WTC11 (cell line): ENCODE data around the gene SEMA4D. TPM values are rescaled to one million over a fixed set of nuclear protein-coding genes. Genes with fewer than 3 reads are reported as not detected.

Source experiments
- ATAC-seq: fragments of 200-7000 bp; cut with Tn5 transposase; 2 replicates; pipeline ENCODE4 v1.10.0; 2021; ENCODE audit warnings: mild to moderate bottlenecking, moderate library complexity
- CTCF ChIA-PET: fragments of 300-600 bp; sonication (Branson Sonifier 250); formaldehyde crosslinking; loops from one replicate; lab custom pipeline; 2021; ENCODE audit warnings: antibody characterized with exemption; lab: Charles Lee
- POLR2A ChIA-PET: fragments of 350-600 bp; sonication (Branson Sonifier 250); formaldehyde crosslinking; loops from one replicate; lab custom pipeline; 2021; ENCODE audit warnings: antibody characterized with exemption; lab: Charles Lee
- DNase-seq: peaks from one replicate; pipeline ENCODE4 v3.0.0; 2021; ENCODE audit warnings: low spot score
- H3K27ac Mint-ChIP-seq: 2 replicates; pipeline ENCODE4 v1.8.0; 2021; ENCODE audit warnings: mixed read lengths
- H3K27me3 Mint-ChIP-seq: 2 replicates; pipeline ENCODE4 v1.8.0; 2021; ENCODE audit warnings: low read depth, mild to moderate bottlenecking, moderate library complexity, mixed read lengths
- H3K36me3 Mint-ChIP-seq: 2 replicates; pipeline ENCODE4 v1.8.0; 2021; ENCODE audit warnings: mixed read lengths
- H3K4me1 Mint-ChIP-seq: 2 replicates; pipeline ENCODE4 v1.8.0; 2022; ENCODE audit warnings: mixed read lengths
- H3K4me3 Mint-ChIP-seq: 2 replicates; pipeline ENCODE4 v1.8.0; 2021; ENCODE audit warnings: mild to moderate bottlenecking, moderate library complexity, mixed read lengths
- H3K9me3 Mint-ChIP-seq: 2 replicates; pipeline ENCODE4 v1.8.0; 2021; ENCODE audit warnings: mixed read lengths
- AR ChIP-seq: fragments of 250-450 bp; sonication (Bioruptor Pico); IDR thresholded peaks from 2 replicates; pipeline ENCODE4 v1.9.0; 2021; ENCODE audit warnings: mild to moderate bottlenecking
- ATF3 ChIP-seq: sonication (generic); formaldehyde crosslinking; conservative IDR thresholded peaks from 2 replicates; pipeline ENCODE4 v1.8.1; 2022; ENCODE audit warnings: mild to moderate bottlenecking, missing genetic modification reagents
- CTCF ChIP-seq: fragments of 200-600 bp; IDR thresholded peaks from 2 replicates; pipeline ENCODE4 v1.8.0; 2022; ENCODE audit warnings: antibody characterized with exemption
- ELF4 ChIP-seq: sonication (generic); formaldehyde crosslinking; IDR thresholded peaks from 2 replicates; pipeline ENCODE4 v1.8.1; 2022; ENCODE audit warnings: low read depth, mild to moderate bottlenecking, moderate library complexity, missing genetic modification reagents
- FOXP4 ChIP-seq: sonication (generic); formaldehyde crosslinking; IDR thresholded peaks from 2 replicates; pipeline ENCODE4 v1.8.0; 2022; ENCODE audit warnings: mild to moderate bottlenecking, missing genetic modification reagents
- JAZF1 ChIP-seq: fragments of 250-450 bp; sonication (Bioruptor Pico); IDR thresholded peaks from 2 replicates; pipeline ENCODE4 v1.9.0; 2021; ENCODE audit warnings: moderate library complexity, mild to moderate bottlenecking, inconsistent platforms
- JUN ChIP-seq: sonication (generic); formaldehyde crosslinking; IDR thresholded peaks from 2 replicates; pipeline ENCODE4 v1.8.0; 2023; ENCODE audit warnings: mild to moderate bottlenecking, missing genetic modification reagents
- MAX ChIP-seq: sonication (generic); formaldehyde crosslinking; IDR thresholded peaks from 2 replicates; pipeline ENCODE4 v1.8.0; 2022; ENCODE audit warnings: mild to moderate bottlenecking, missing genetic modification reagents
- MLX ChIP-seq: sonication (generic); formaldehyde crosslinking; IDR thresholded peaks from 2 replicates; pipeline ENCODE4 v1.8.1; 2023; ENCODE audit warnings: mild to moderate bottlenecking, missing genetic modification reagents, moderate library complexity
- NR2C2 ChIP-seq: sonication (generic); formaldehyde crosslinking; IDR thresholded peaks from 2 replicates; pipeline ENCODE4 v1.8.0; 2022; ENCODE audit warnings: mild to moderate bottlenecking, missing genetic modification reagents
- NR3C1 ChIP-seq: sonication (generic); formaldehyde crosslinking; conservative IDR thresholded peaks from 2 replicates; pipeline ENCODE4 v1.8.1; 2023; ENCODE audit warnings: low read depth, mild to moderate bottlenecking, missing genetic modification reagents
- RELA ChIP-seq: sonication (generic); formaldehyde crosslinking; IDR thresholded peaks from 2 replicates; pipeline ENCODE4 v1.8.1; 2022; ENCODE audit warnings: missing genetic modification reagents, mild to moderate bottlenecking, borderline replicate concordance
- SMAD3 ChIP-seq: sonication (generic); formaldehyde crosslinking; IDR thresholded peaks from 2 replicates; pipeline ENCODE4 v1.8.0; 2022; ENCODE audit warnings: missing genetic modification reagents, mild to moderate bottlenecking, borderline replicate concordance
- SMAD4 ChIP-seq: sonication (generic); formaldehyde crosslinking; IDR thresholded peaks from 2 replicates; pipeline ENCODE4 v1.8.0; 2022; ENCODE audit warnings: mild to moderate bottlenecking, missing genetic modification reagents
- TCF7 ChIP-seq: sonication (generic); formaldehyde crosslinking; IDR thresholded peaks from 2 replicates; pipeline ENCODE4 v1.8.0; 2022; ENCODE audit warnings: mild to moderate bottlenecking, low read depth, missing genetic modification reagents, moderate library complexity
- USF1 ChIP-seq: sonication (generic); formaldehyde crosslinking; IDR thresholded peaks from 2 replicates; pipeline ENCODE4 v1.8.0; 2022; ENCODE audit warnings: mild to moderate bottlenecking, missing genetic modification reagents
- USF2 ChIP-seq: sonication (generic); formaldehyde crosslinking; IDR thresholded peaks from 2 replicates; pipeline ENCODE4 v1.8.1; 2023; ENCODE audit warnings: mild to moderate bottlenecking, missing genetic modification reagents, moderate library complexity
- ZNF263 ChIP-seq: sonication (generic); formaldehyde crosslinking; IDR thresholded peaks from 2 replicates; pipeline ENCODE4 v1.8.1; 2022; ENCODE audit warnings: low read depth, mild to moderate bottlenecking, moderate library complexity, missing genetic modification reagents
- ZNF396 ChIP-seq: fragments of 250-450 bp; sonication (Bioruptor Pico); IDR thresholded peaks from 2 replicates; pipeline ENCODE4 v1.8.0; 2021; ENCODE audit warnings: mild to moderate bottlenecking, moderate library complexity, borderline replicate concordance
- ZNF423 ChIP-seq: fragments of 250-450 bp; sonication (Bioruptor Pico); IDR thresholded peaks from 2 replicates; pipeline ENCODE4 v2.1.2; 2022; ENCODE audit warnings: mild to moderate bottlenecking, moderate library complexity
- ZNF512 ChIP-seq: sonication (generic); formaldehyde crosslinking; IDR thresholded peaks from 2 replicates; pipeline ENCODE4 v1.8.1; 2022; ENCODE audit warnings: missing genetic modification reagents, borderline replicate concordance
- total RNA-seq: library from RNA; stranded (reverse); gene quantifications from 3 replicates; pipeline ENCODE4 v1.2.3, GENCODE V29; 2021

SEMA4D gene
- total RNA-seq, 1 experiment from 2014 or later: 67.8 TPM

GRCh38 chr9:89460551-89460950 is 37.4 kb downstream of the SEMA4D start (continued):
- TF ChIP-seq CTCF: no peak
- no peak for TF ChIP-seq ELF4 (CRISPR knock-in tag)
- TF ChIP-seq TCF7: no peak
- no peak for TF ChIP-seq ZNF512 (CRISPR knock-in tag)

- Mint-ChIP-seq H3K4me3 (no peak overlapping the region), H3K9me3 (no peaks in the 10 kb centered on the region), H3K27me3 (no peaks in the 10 kb centered on the region), H3K27ac (peak overlapping the region; percentile 88), H3K36me3 (peaks cover 19% of the 10 kb centered on the region; the same call in 1 of the 2 replicates), H3K4me1 (peaks cover 54% of the 10 kb centered on the region)
- ChIA-PET POLR2A (no interaction called here), CTCF (interaction anchor here (1.4 to 2.7 kb wide), 5 partner anchors 30 to 135 kb away, joined by 3 to 11 read pairs (median 4); no protein-coding TSS in a partner anchor)
- peak; percentile 52; the same call in 1 of the 2 replicates for ATAC-seq
- no peak for DNase-seq
- TF ChIP-seq ZNF423 (no peak), FOXP4 (CRISPR knock-in tag) (no peak), ZNF396 (CRISPR knock-in tag) (no peak), ZNF263 (no peak), NR3C1 (no peak), MLX (CRISPR knock-in tag) (no peak), RELA (CRISPR knock-in tag) (no peak), AR (CRISPR knock-in tag) (no peak), MAX (CRISPR knock-in tag) (no peak), SMAD4 (CRISPR knock-in tag) (no peak), SMAD3 (no peak), CTCF (no peak), USF1 (CRISPR knock-in tag) (no peak), USF2 (no peak), JUN (CRISPR knock-in tag) (no peak), NR2C2 (CRISPR knock-in tag) (no peak), JAZF1 (CRISPR knock-in tag) (no peak), ATF3 (CRISPR knock-in tag) (no peak)
Observed at GRCh38 chr9:89458768-89459496, 39.0 kb downstream of the SEMA4D start.
